Thyroid gland (tissue), 4 donors: ENCODE data around the gene TMIE.

Experiments used
- CTCF ChIP-seq, 6 experiments: fragments of 200-600 bp in 3 of 6; fragments of 450-650 bp in 3 of 6; sonication (generic) in 3 of 6; IDR thresholded peaks; one replicate each; pipeline ENCODE4 v1.5.1; 2016 to 2019; ENCODE audit warnings: antibody characterized with exemption in 6 of 6, mild to moderate bottlenecking in 2 of 6, inconsistent platforms in 1 of 6, moderate library complexity in 1 of 6
- POLR2A ChIP-seq, 2 donors: fragments of 450-650 bp; IDR thresholded peaks; one replicate each; pipeline ENCODE4 v1.6.1; 2017; ENCODE audit warnings: antibody characterized with exemption in 2 of 2, mild to moderate bottlenecking in 2 of 2, moderate library complexity in 1 of 2

GRCh38 chr3:46717447-46718231, 16.4 kb downstream of the TMIE start, which contains the start of gene PRSS50:
- TF ChIP-seq CTCF (IDR thresholded peaks at IDR 0.05) (peak in 2 of 6 experiments; percentile 23 to 34), POLR2A (IDR thresholded peaks at IDR 0.05) (no peak)
